G401 (cell line): Measurements from ENCODE around the gene TNF. TPM values are rescaled to one million over a fixed set of nuclear protein-coding genes. Genes with fewer than 3 reads are reported as not detected.
A peak's percentile ranks its signal among the peaks of the same experiment; 100 is the strongest.

ENCODE experiments used
- DNase-seq: peaks from one replicate; pipeline ENCODE4 v3.0.0-alpha.2; 2015; ENCODE audit warnings: low spot score
- in situ Hi-C: cut with HindIII; loops from 2 replicates; pipeline ENCODE4 v1.10.0; 2016; ENCODE audit warnings: low sequenced_read_pairs, mixed read lengths
- total RNA-seq: library from RNA; depleted of rRNA; stranded (reverse); fragments of >200 nt; shearing (Covaris generic); gene quantifications from 2 replicates; pipeline ENCODE4 v1.2.3, GENCODE V29; 2014; rRNA removed

Gene TNF
- 0.14 TPM in 1 of 2 replicates, not detected in the other for total RNA-seq

GRCh38 chr6:31575335-31575901, at the start of gene TNF:
Gene TNF (plus strand): TSS chr6:31575565. CDS start chr6:31575742, 177 bp downstream.
- DNase-seq: no peak
- in situ Hi-C loops: no loop called here

DNA sequence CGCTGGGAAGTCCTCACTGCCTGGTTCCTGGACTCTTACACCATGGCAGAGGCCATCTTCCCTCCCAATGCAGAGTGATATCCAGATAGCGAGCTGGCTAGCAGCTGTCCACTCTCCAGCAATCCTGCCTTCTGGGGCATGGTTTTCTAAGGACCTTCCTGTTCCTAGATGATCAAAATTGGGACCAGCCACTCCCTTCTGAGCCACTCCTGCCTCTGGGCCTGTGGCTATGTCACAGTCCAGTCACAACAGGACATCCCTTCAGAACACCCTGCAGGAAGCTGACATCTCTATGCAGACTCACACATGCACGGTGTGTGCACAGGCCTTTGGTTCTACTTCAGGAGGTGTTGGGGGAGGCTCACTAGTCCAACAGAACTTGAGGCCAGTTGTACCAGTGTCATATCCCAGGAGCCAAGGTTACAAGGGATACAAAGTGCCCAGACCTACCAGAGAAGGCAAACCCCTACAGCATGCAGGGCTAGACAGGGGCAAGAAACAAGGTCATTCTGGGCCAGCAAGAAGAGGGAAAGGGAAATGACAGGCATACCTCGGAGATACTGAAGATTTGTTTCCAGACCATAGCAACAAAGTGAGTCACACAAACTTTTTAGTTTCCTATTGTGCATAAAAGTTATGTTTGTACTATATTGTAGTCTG, 49.3 kb upstream of the TNF start:
- no peak for DNase-seq
- in situ Hi-C loops: no loop called here

DNA sequence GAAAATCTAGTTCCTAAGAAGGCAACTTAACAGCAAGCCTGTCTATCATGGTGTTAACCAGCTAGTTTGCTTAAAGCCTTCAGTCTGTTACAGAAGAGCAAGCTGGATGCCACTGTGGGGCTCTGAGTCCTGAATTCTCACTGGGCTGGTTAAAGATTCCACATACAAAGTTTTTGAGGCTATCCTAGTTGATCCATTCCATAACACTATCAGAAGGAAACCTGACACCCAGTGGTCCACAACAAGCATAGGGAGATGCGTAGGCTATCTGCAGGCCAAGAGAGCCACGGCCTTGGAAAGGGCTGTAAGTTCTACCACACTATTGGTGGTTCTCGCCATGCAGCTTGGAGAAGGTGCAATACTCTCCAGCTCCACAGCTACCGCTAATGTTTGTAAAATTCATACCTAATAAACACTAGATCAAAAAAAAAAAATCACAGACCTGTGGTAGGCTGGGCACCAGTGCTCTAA, 47.0 kb upstream of the TNF start:
- in situ Hi-C loops: no loop called here
- DNase-seq: no peak

DNA sequence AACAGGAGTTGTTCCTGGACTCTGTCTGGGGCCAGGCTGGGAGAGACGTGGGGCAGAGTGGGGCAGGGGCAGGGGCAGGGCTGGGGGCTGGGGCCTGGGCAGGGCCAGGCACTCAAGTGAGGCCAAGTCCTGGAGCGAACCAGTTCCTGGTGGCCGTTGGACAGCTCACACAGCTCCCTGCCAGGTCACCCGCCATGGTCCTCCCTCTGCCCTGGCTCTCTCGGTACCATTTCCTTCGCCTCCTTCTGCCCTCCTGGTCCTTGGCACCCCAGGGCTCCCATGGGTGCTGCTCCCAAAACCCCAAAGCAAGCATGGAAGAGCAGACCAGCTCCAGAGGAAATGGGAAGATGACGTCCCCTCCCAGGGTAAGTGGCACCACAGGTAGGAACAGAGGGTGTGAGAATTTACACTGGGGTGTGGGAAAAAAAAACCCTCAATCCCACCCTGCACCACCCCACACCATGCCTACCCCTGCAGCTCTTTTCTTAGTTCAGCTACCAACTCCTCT, 46.5 kb upstream of the TNF start, which contains the start of gene MCCD1:
MCCD1 (plus strand) TSS at position 142 of the 508 bp plus-strand sequence; CDS start at position 195, 53 bp downstream.
- no peak for DNase-seq
- in situ Hi-C loops: no loop called here

DNA sequence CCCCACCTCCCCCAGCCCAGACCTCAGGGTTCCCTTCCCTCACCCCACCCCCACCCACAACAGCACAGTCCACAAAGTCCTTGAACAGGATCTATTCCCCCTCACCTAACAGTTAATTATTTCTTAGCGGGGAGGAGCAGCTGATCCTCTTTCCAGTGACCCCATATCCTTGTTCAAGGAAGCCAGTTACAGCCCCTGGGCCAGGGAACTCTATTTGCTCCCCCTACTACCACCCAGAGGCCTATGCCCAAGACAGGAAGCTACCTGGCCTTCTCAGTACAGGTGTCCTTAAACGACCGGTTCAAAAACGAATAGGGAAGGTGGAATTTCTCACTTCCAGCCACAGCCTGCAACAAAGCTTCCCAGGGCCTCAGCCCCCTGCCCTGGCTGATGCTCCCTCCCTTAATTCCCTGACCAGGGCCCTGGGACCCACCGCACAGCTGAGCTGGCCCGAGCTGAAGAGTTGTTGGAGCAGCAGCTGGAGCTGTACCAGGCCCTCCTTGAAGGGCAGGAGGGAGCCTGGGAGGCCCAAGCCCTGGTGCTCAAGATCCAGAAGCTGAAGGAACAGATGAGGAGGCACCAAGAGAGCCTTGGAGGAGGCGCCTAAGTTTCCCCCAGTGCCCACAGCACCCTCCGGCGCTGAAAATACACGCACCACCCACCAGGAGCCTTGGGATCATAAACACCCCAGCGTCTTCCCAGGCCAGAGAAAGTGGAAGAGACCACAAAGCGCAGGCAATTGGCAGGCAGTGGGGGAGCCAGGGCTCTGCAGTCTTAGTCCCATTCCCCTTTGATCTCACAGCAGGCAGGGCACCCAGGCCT, 45.8 kb upstream of the TNF start:
- in situ Hi-C loops: no loop called here
- no peak for DNase-seq

GRCh38 chr6:31530659-31531058, 44.7 kb upstream of the TNF start:
- DNase-seq: no peak
- in situ Hi-C loops: no loop called here

DNA sequence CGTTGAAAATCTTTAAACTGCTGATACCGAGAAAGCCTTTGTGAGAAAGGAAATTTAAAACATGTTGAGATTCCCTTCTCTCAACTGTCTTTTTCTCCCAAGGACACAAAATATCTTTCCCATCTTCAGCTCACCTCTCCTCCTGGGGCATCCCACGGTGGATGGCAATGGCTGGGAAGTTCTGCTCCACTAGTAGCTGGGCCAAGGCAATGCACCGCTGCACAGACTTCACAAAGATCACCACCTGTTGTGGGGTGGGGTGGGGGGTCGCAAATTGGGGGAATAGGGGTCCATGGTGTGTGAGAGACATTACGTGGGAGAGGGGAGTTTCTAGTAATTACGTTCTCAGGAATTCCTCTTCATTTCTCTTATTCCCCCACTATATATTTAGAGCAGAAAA, 44.2 kb upstream of the TNF start:
- DNase-seq: no peak
- in situ Hi-C loops: no loop called here

- in situ Hi-C loops: no loop called here
- no peak for DNase-seq
Measured at GRCh38 chr6:31531771-31532643, 43.4 kb upstream of the TNF start.

GRCh38 chr6:31532644-31533454, 42.5 kb upstream of the TNF start:
- in situ Hi-C loops: no loop called here

DNA sequence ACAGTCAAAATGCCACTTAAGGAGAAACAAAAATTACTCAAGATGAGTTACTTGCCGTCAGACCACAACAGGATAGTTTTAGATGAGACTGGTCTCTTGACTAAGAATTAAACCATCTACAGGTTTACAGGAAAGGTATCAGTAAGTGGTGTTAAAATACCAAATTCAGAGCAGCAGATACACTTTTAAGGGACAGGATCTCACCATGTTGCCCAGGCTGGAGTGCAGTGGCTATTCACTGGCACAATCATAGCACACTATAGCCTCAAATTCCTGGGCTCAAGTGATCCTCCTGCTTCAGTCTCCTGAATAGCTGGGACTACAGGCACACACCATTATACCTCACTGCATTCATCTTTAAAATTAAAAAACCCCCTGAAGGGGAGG, 41.9 kb upstream of the TNF start:
- in situ Hi-C loops: no loop called here
- no peak for DNase-seq

More at GRCh38 chr6:31532644-31533454, 42.5 kb upstream of the TNF start:
- DNase-seq: no peak

- no peak for DNase-seq
- in situ Hi-C loops: no loop called here
Measured at GRCh38 chr6:31534011-31534410, 41.4 kb upstream of the TNF start.

GRCh38 chr6:31534521-31535040, 40.8 kb upstream of the TNF start:
- in situ Hi-C loops: no loop called here
- no peak for DNase-seq

DNA sequence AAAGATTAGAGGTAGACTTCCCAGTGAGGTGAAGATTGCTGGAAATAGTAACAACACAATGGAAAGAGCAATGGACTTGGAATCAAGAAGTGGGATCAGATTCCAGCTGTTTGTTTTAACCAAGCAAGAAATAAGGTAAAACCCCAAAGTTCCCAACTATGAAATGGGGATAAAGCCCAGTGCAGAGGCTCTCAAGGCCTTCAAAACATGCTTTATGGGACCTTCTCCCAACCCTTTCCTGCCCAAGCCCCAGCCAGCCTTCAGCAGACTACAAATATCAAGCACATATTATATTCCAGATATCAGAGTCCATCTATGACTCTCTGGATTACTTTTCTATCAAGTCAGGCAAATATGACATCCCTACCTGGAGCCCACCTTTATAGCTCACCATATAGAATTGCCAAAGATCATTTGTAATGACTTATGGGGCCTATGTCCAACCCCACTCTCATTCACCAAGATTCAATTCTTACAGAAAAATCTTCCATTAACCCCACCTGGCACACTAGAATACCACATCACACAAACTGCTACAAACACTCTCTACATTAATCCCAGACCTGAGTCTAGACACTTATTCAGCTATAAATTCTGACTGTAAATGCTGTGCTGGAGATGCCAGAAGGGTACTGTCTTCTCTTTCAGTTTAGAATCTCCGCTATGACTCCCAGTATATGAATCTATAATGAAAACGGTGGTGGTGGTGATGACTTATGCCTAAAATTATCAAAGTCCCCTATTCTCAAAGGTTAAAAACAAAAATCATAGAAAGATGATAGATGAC, 39.6 kb upstream of the TNF start:
- in situ Hi-C loops: no loop called here
- no peak for DNase-seq

- DNase-seq: no peak
- in situ Hi-C loops: no loop called here
Measured at GRCh38 chr6:31538805-31539400, 36.5 kb upstream of the TNF start.

GRCh38 chr6:31540640-31541039, 34.7 kb upstream of the TNF start:
- DNase-seq: no peak
- in situ Hi-C loops: loop anchor here (5.0 kb wide), 1 partner anchor 42 kb away; the partner anchor contains the start of gene LTB

DNA sequence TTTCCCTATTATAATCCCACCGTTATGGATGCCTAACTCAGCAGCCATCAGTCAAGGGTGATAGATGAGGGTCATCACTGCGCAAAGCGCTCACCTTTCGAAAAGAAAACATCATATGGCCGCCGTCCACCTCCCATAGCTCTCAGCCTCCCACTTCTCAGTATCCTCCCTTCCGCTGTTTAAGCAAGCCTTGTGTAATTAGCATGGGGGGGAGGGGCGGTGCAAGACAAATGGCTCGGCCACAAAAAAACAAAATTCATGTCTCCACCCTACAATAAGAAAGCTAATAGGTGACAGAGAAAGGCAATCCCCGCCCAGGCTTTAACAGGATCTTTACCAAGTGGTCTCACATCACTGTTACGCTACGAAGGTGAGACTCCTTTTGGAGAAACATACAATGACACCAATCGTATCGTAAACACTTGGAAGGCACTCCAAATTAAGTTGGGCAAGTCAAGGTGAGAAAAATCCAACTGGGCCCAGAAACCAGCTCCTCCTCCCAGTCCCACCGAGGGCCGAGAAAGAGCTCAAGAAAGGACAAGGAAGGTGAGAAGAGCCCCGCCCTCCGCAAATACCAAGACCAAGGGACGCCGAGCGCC, 34.2 kb upstream of the TNF start:
- in situ Hi-C loops: loop anchor here (5.0 kb wide), 1 partner anchor 41 kb away; the partner anchor contains the start of gene LTB
- peak; percentile 32 for DNase-seq
